Heart right ventricle (tissue), 16 donors: ENCODE measurements around the gene SLC16A14. TPM values are rescaled to one million over a fixed set of nuclear protein-coding genes. Genes with fewer than 3 reads are reported as not detected.

Source experiments
- ATAC-seq, 8 donors: fragments of 200-7000 bp; cut with Tn5 transposase; one replicate each; pipeline ENCODE4 v1.9.1; 2020; ENCODE audit warnings: mild to moderate bottlenecking in 8 of 8, moderate library complexity in 8 of 8, moderate number of reproducible peaks in 1 of 8
- DNase-seq, 2 donors: peaks; one replicate each; pipeline ENCODE4 v3.0.0-alpha.2; 2020
- H3K27ac ChIP-seq, 10 donors: fragments of 200-600 bp; sonication (generic) in 2 of 10; one replicate each; pipeline versions ENCODE4 v1.5.0 to v1.8.0; 2020 to 2022; ENCODE audit warnings: mild to moderate bottlenecking in 3 of 10
- H3K27me3 ChIP-seq, 7 donors: fragments of 200-600 bp; one replicate each; pipeline ENCODE4 v1.8.0; 2021 to 2022; ENCODE audit warnings: mild to moderate bottlenecking in 2 of 7
- H3K36me3 ChIP-seq, 9 donors: fragments of 200-600 bp; sonication (generic) in 1 of 9; one replicate each; pipeline versions ENCODE4 v1.5.0 to v1.8.0; 2020 to 2022; ENCODE audit warnings: mild to moderate bottlenecking in 2 of 9
- H3K4me1 ChIP-seq, 9 donors: fragments of 200-600 bp; sonication (generic) in 1 of 9; one replicate each; pipeline versions ENCODE4 v1.5.0 to v1.8.0; 2020 to 2022; ENCODE audit warnings: mild to moderate bottlenecking in 4 of 9
- H3K4me3 ChIP-seq, 10 donors: fragments of 200-600 bp; sonication (generic) in 2 of 10; one replicate each; pipeline versions ENCODE4 v1.5.0 to v1.8.0; 2020 to 2022; ENCODE audit warnings: mild to moderate bottlenecking in 7 of 10, moderate library complexity in 2 of 10
- H3K9me3 ChIP-seq, 11 donors: fragments of 200-600 bp in 10 of 11; sonication (generic) in 2 of 11; one replicate each; pipeline versions ENCODE4 v1.5.0 to v1.8.0; 2013 to 2022; ENCODE audit warnings: mild to moderate bottlenecking in 2 of 11, control low read depth in 1 of 11, moderate library complexity in 1 of 11
- CTCF ChIP-seq, 9 donors: fragments of 200-600 bp; sonication (generic) in 2 of 9; IDR thresholded peaks; one replicate each; pipeline versions ENCODE4 v1.5.0 to v1.8.0; 2021 to 2022; ENCODE audit warnings: antibody characterized with exemption in 9 of 9, mild to moderate bottlenecking in 5 of 9, moderate library complexity in 1 of 9
- WGBS, 2 donors: extraction: QIAGEN DNeasy Blood & Tissue Kit; methylation state at CpG; one replicate each; pipeline ENCODE4 v1.1.7; 2013; ENCODE audit warnings: inconsistent platforms in 1 of 2; 5-methylcytosine and 5-hydroxymethylcytosine counted together
- intact Hi-C, 10 donors: fragments of 100-400 bp; cut with DNase I; formaldehyde crosslinking; loops; one replicate each; pipeline versions ENCODE4 v1.11.1 to v1.14.2; 2022
- polyA plus RNA-seq, 2 donors: library from polyadenylated mRNA; stranded (reverse); fragments of 200-250 nt; gene quantifications; one replicate each; pipeline ENCODE4 v1.2.3, GENCODE V29; 2013
- total RNA-seq, 10 donors: library from RNA; stranded (reverse); fragmentation: NEBNext Ultra II Directional in 3 of 10; extraction: Animal tissue kit (Norgen Biotek cat#: 25700) in 3 of 10; gene quantifications; one replicate each; pipeline versions ENCODE4 v1.2.1 to v1.2.4, GENCODE V29; 2021 to 2023
- donor health status: Arrhythmogenic right ventricular cardiomyopathy.
- donor health status: ischemic (EF 13 %, LVEDD 7.1; RV severe dilation, severe dysfunction).
- donor health status: healthy with polysubstance abuse.
- donor health status: DM: no; HTN: yes; CAD: no.
- donor health status: DM: no; HTN: no; CAD: no.
- donor health status: ischemic (EF 25% LVEDD 6.9; RV normal size, moderate dysfunction).
- donor health status: ischemic (EF 25% LVEDD 5.7; RV mildly dilated, moderate dysfunction).
- donor health status: healthy.
- donor health status: DM: yes; HTN: yes; CAD: no.
- donor health status: Ischemic cardiomyopathy.
- donor health status: ischemic (EF 35%, LVEDD 5.7; RV mildly dilated, moderate dysfunction).
- donor health status: nonischemic (EF 11% LVEDD 7.7; RV severe dilation, severe dysfunction).
- donor health status: DM: yes; HTN: yes; CAD: no.
- donor health status: PGD.
- donor health status: ischemic (EF 29% LVEDD 5.4; RV normal size, mild dysfunction).
- donor health status: nonischemic (EF 23%, LVEDD 6.1; RV moderate dilation, normal function).

Gene SLC16A14
- total and polyA plus RNA-seq, 12 donors: 0.87 to 4.8 (median 3.2) TPM

DNA sequence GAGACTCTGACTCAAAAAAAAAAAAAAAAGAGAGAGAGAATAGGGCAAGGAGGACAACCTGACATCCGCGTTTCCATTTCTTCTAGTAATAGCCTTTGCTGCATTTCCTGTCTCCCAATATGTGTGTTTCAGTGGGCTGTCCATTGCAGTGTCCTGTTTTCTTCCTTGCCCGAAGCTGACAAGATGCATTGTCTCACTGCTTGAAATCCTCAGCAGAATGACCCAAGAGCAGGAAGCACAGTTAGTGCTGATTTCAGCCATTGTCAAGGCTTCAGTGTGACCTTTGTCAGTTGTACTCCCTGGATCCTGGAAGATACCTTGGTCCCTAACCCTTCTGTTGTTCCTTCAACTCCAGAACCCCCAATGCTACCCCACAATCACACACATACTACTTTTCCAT, 71.2 kb downstream of the SLC16A14 start:
- no peaks in the 10 kb centered on the region for H3K9me3 ChIP-seq
- no peaks in the 10 kb centered on the region for H3K36me3 ChIP-seq
- no peak for ATAC-seq
- H3K27me3 ChIP-seq: no peaks in the 10 kb centered on the region
- H3K4me3 ChIP-seq: no peak overlapping the region
- H3K4me1 ChIP-seq: no peaks in the 10 kb centered on the region
- no peak overlapping the region for H3K27ac ChIP-seq
- intact Hi-C loops: no loop called here
- TF ChIP-seq CTCF (IDR thresholded peaks at IDR 0.05): no peak
- DNase-seq: no peak
- 65 to 70% methylated on average over 3 of the region's 3 CpGs for WGBS, 2 donors

DNA sequence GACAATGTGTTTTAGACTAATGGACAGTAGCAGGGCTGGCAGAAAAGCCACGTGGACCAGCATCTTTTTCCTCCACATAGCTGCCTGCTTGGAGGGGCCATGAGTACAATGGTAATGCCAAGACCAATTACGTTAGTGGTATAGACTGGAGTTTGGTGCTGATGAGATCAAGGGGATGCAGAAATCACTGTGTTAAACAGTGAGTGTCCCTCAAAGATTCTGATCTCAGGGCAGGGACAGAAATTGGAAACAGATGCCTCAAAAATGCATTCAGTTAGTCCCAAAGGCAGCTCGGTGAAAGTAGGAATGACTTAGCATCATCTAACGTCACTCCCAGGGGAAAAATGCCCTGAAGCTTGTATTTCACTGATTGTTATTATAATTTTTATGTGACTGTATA, 72.4 kb downstream of the SLC16A14 start:
- WGBS, 2 donors: 83 to 88% methylated on average over 4 of the region's 4 CpGs
- no peak for TF ChIP-seq CTCF (IDR thresholded peaks at IDR 0.05)
- H3K27ac ChIP-seq: no peak overlapping the region
- no peak for DNase-seq
- no peaks in the 10 kb centered on the region for H3K27me3 ChIP-seq
- H3K36me3 ChIP-seq: no peaks in the 10 kb centered on the region
- H3K4me3 ChIP-seq: no peak overlapping the region
- no peaks in the 10 kb centered on the region for H3K4me1 ChIP-seq
- intact Hi-C loops: no loop called here
- no peak for ATAC-seq
- peaks cover 0 to 6% (median 0%) of the 10 kb centered on the region in 11 donors for H3K9me3 ChIP-seq

- Histone ChIP-seq H3K27ac (no peak overlapping the region), H3K9me3 (peaks cover 0 to 7% (median 0%) of the 10 kb centered on the region in 11 donors), H3K4me3 (no peak overlapping the region), H3K4me1 (no peaks in the 10 kb centered on the region), H3K27me3 (no peaks in the 10 kb centered on the region), H3K36me3 (no peaks in the 10 kb centered on the region)
- intact Hi-C loops: no loop called here
- no peak for ATAC-seq
- DNase-seq: no peak
- WGBS, 2 donors: 83 to 84% methylated on average over 6 of the region's 6 CpGs
- no peak for TF ChIP-seq CTCF (IDR thresholded peaks at IDR 0.05)
These were observed 75.5 kb downstream of the SLC16A14 start for GRCh38 chr2:229993236-229993635.

Other genes with a start within 250 kb of the SLC16A14 start
- 100 to 1,000 TPM; 152 to 247 (median 202) TPM for gene TRIP12, start 146.9 kb downstream of the SLC16A14 start, total RNA-seq
- gene TRIP12, start 146.9 kb downstream of the SLC16A14 start, polyA plus RNA-seq: 10 to 100 TPM; 15.6 to 25.3 TPM
- gene FBXO36, start 146.4 kb downstream of the SLC16A14 start, total RNA-seq: 1 to 10 TPM in 8 of 10 donors, under 1 TPM in 2; 0.59 to 1.4 (median 1.2) TPM
- gene FBXO36, start 146.4 kb downstream of the SLC16A14 start, polyA plus RNA-seq: 1 to 10 TPM in 1 of 2 donors, under 1 TPM in 1; 0.15 to 1.1 TPM
- gene SP110, start 151.1 kb upstream of the SLC16A14 start, total RNA-seq: 10 to 100 TPM in 6 of 10 donors, 1 to 10 TPM in 4; 7.6 to 38.6 (median 10.4) TPM
- gene SP110, start 151.1 kb upstream of the SLC16A14 start, polyA plus RNA-seq: 10 to 100 TPM in 1 of 2 donors, 1 to 10 TPM in 1; 5.6 to 11.3 TPM
- 1 to 10 TPM in 3 of 10 donors, under 1 TPM in 5, not detected in 2; 0.09 to 3.3 (median 0.66) TPM for gene SP140, start 156.8 kb upstream of the SLC16A14 start, total RNA-seq
- under 1 TPM; 0.17 to 0.51 TPM for gene SP140, start 156.8 kb upstream of the SLC16A14 start, polyA plus RNA-seq